HL-60 (cell line): ENCODE data around the gene SLC7A14.

Experiments
- POLR2AphosphoS5 ChIP-seq: IDR thresholded peaks from 2 replicates; pipeline ENCODE4 v1.6.1; 2012; ENCODE audit warnings: low read depth
- TF ChIP-seq, protein P1 (sequence below): IDR thresholded peaks from one replicate; pipeline ENCODE4 v1.5.1; 2011; ENCODE audit warnings: low read length, control low read depth, inconsistent platforms; ENCODE audit not compliant: insufficient read depth

GRCh38 chr3:170429050-170429449 is 156.8 kb downstream of the SLC7A14 start:
- TF ChIP-seq POLR2AphosphoS5, result no peak
- TF ChIP-seq, protein P1, sequence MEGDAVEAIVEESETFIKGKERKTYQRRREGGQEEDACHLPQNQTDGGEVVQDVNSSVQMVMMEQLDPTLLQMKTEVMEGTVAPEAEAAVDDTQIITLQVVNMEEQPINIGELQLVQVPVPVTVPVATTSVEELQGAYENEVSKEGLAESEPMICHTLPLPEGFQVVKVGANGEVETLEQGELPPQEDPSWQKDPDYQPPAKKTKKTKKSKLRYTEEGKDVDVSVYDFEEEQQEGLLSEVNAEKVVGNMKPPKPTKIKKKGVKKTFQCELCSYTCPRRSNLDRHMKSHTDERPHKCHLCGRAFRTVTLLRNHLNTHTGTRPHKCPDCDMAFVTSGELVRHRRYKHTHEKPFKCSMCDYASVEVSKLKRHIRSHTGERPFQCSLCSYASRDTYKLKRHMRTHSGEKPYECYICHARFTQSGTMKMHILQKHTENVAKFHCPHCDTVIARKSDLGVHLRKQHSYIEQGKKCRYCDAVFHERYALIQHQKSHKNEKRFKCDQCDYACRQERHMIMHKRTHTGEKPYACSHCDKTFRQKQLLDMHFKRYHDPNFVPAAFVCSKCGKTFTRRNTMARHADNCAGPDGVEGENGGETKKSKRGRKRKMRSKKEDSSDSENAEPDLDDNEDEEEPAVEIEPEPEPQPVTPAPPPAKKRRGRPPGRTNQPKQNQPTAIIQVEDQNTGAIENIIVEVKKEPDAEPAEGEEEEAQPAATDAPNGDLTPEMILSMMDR, result no peak
